ENCODE data around the gene ACADVL.

ACADVL gene

GRCh38 chr17:7192271-7192937 lies 27.3 kb upstream of the ACADVL start:
- no peak for FAIRE-seq
- no peak for TF ChIP-seq CTCF (IDR thresholded peaks at IDR 0.05; ENCODE audit: insufficient read depth, missing control alignments)
- DNase-seq (ENCODE audit: insufficient read length, low spot score) = peak; percentile 53

DNA sequence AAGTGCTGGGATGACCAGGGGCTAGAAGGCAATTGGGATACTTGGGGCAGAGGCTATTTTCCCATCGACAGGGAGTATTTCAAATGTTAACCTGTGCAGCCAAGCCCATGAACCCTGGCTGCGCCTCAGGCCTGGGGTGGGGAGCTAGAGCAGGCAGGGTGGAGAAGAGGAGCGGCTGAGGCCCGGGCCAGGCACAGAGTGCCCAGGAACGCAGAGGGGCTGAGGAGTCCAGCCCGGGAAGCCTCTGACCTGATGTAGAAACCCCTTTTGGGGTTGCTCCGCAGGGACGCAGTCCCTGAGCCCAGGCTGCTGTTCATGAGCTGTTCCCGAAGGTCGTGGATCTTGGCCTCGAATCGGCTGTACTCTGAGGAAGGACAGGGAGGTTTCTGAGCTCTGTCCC lies 23.8 kb upstream of the ACADVL start:
- DNase-seq (ENCODE audit: insufficient read length, low spot score) = no peak
- no peak for FAIRE-seq
- TF ChIP-seq CTCF (IDR thresholded peaks at IDR 0.05; ENCODE audit: insufficient read depth, missing control alignments) = no peak

DNA sequence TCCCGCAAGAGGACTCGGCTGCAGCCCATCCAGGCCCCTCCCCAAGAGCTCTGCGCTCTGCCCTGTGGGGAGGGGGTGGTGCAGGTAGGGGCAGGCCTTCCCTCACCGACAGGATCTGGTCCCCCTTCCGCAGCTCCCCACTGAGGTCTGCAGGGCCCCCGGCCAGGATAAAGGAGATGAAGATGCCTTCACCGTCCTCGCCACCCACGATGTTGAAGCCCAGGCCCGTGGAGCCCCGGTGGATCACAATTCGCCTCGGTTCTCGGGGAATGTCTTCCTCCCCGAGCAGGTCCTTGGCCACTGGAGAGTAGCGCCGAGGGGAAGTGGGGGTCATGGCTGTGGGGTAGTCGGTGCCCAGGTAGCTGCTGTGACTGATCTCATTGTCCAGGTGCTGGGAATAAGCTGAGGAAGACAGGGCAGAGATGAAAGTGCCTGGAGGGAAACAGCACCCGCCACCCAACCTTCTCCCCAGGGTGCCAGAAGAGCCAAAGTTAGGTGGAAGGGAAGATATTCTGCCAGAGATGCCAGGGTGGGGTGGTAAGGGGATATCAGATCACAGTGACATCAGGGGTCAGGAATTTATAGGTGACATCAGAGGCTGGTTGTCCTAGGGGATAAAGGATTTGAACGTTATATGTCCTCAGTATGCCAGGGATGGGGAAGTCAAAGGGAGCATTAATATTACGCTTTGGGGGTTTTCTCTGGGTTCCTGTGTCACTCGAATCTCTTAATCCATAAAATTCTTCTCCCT lies 22.9 kb upstream of the ACADVL start:
- DNase-seq (ENCODE audit: insufficient read length, low spot score) (no peak), FAIRE-seq (no peak)
- no peak for TF ChIP-seq CTCF (IDR thresholded peaks at IDR 0.05; ENCODE audit: insufficient read depth, missing control alignments)

DNA sequence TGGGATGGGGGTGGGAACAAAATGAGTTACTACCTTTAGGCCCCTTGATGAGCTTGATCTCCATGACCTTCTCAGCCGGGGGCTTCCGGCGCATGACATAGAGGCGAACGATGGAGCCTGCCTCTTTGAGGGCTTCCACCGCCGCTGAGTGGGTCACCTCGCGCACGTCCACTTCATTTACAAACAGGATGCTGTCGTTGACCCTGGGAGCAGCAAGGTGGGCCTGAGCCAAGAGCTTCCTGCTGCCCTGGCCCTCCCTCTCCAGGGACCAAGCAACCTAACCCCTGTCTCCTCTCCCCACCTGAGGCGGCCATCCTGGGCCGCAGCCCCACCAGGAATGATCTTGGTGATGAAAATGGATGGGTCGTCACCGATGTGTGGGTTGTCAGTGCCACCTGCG lies 16.3 kb upstream of the ACADVL start:
- TF ChIP-seq CTCF (IDR thresholded peaks at IDR 0.05; ENCODE audit: insufficient read depth, missing control alignments) = no peak

DNA sequence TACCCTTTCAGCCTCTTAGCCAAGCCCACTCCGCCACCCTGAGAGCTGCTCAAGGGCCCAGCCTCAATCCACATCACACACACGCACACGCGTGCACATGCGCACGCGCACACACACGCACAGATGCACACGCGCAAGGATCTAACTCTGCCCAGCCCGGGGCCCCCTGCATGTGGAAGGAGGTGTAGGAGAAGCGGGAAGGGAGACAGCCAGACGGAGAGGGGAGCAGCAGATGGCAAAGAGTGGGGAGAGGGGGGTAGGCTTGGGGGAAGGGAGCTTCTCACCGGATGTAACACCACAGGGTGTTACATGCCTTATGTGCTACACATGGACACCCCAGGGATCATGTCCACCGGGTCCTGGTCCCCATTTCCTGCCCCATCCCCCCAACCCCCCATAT lies 15.4 kb upstream of the ACADVL start:
- FAIRE-seq = no peak
- no peak for TF ChIP-seq CTCF (IDR thresholded peaks at IDR 0.05; ENCODE audit: insufficient read depth, missing control alignments)
- DNase-seq (ENCODE audit: insufficient read length, low spot score) = peak; percentile 65

More for the DNA sequence above, 16.3 kb upstream of the ACADVL start:
- no peak for FAIRE-seq
- no peak for DNase-seq (ENCODE audit: insufficient read length, low spot score)

DNA sequence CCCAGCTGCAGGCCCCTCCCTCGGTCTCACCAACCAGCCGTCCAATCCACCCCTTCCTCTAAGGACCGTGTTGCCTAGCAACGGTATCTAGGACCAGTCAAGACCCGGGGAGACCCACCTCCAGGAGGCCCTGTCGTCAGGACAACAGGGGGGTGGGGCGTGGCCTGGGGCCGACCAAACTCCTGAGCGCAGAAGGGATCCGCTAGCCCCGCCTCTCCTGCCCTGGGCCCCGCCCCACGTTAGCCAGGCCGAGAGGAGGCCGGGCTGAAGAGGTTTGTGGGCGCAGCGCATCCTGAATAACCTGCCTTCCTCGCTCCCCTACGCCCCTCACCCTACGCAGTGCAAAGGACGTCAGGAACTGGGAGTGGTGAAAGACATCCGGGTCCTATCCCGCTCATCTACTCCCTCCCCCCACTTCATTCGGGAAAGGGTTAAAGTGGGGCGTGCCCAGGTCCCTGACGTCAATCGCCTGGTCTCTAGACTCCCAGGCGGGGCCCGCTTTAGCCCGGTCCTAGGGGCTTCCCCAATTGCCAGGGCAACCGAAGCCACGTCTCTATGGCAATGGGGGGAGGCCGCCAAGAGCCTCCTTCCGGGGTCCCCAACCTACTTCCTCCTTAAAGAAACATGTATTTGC lies 14.8 kb upstream of the ACADVL start:
- DNase-seq (ENCODE audit: insufficient read length, low spot score) = peak; percentile 98
- FAIRE-seq = no peak
- no peak for TF ChIP-seq CTCF (IDR thresholded peaks at IDR 0.05; ENCODE audit: insufficient read depth, missing control alignments)
